Esophagus squamous epithelium (tissue), 5 donors: ENCODE results near the gene CDRT4. TPM values are rescaled to one million over a fixed set of nuclear protein-coding genes. Genes with fewer than 3 reads are reported as not detected.
A peak's percentile ranks its signal among the peaks of the same experiment; 100 is the strongest.
"Not testable (repeated sequence)": the region's sequence is repeated elsewhere in the genome, so short reads cannot be mapped to it uniquely, and the experiment has no call there.

Experiments used
- DNase-seq: peaks from one replicate; lab custom pipeline; 2025; lab: John Stamatoyannopoulos, UW
- H3K27ac ChIP-seq, 4 donors: fragments of 200-600 bp; sonication (generic); one replicate each; pipeline ENCODE4 v1.5.1; 2016 to 2019; ENCODE audit warnings: mild to moderate bottlenecking in 1 of 4
- H3K27me3 ChIP-seq, 4 donors: fragments of 200-600 bp; sonication (generic); 1 replicate in 3 of 4; 2 replicates in 1 of 4; pipeline versions ENCODE4 v1.5.1 to v1.6.0; 2017 to 2021; ENCODE audit warnings: antibody characterized with exemption in 1 of 4
- H3K36me3 ChIP-seq, 3 donors: fragments of 200-600 bp; sonication (generic); one replicate each; pipeline ENCODE4 v1.5.1; 2016 to 2019
- H3K4me1 ChIP-seq, 3 donors: fragments of 200-600 bp; sonication (generic); one replicate each; pipeline ENCODE4 v1.5.1; 2017 to 2019
- H3K4me3 ChIP-seq, 4 donors: fragments of 200-600 bp; sonication (generic); 1 replicate in 3 of 4; 2 replicates in 1 of 4; pipeline ENCODE4 v1.5.1; 2016 to 2019; ENCODE audit warnings: mild to moderate bottlenecking in 2 of 4, moderate library complexity in 1 of 4
- H3K9me3 ChIP-seq, 3 donors: fragments of 200-600 bp; sonication (generic); one replicate each; pipeline ENCODE4 v1.5.1; 2016 to 2019
- POLR2A ChIP-seq, 4 donors: fragments of 450-650 bp; IDR thresholded peaks; one replicate each; pipeline ENCODE4 v1.6.1; 2017; ENCODE audit warnings: antibody characterized with exemption in 4 of 4, mild to moderate bottlenecking in 4 of 4, moderate library complexity in 3 of 4
- WGBS, 2 donors: methylation state at CpG; one replicate each; pipeline ENCODE4 v1.1.5; 2018; 5-methylcytosine and 5-hydroxymethylcytosine counted together
- intact Hi-C: fragments of 100-400 bp; cut with DNase I; formaldehyde crosslinking; loops from one replicate; pipeline ENCODE4 v1.15.0; 2022
- total RNA-seq, 4 donors: library from RNA; depleted of rRNA; stranded (reverse); fragments of >200 nt; gene quantifications; one replicate each; pipeline ENCODE4 v1.1.0, GENCODE V29; 2016
- TF ChIP-seq, protein P1 (sequence below), 6 experiments: fragments of 450-650 bp in 4 of 6; fragments of 200-600 bp in 2 of 6; sonication (generic) in 2 of 6; IDR thresholded peaks; one replicate each; pipeline ENCODE4 v1.5.1; 2016 to 2019; ENCODE audit warnings: antibody characterized with exemption in 6 of 6, mild to moderate bottlenecking in 4 of 6, moderate library complexity in 4 of 6
- donor health status: DM: yes; HTN: yes; CAD: no.

The CDRT4 gene
- total RNA-seq, 4 donors from 2014 or later = 3.2 to 7.6 (median 3.8) TPM

DNA sequence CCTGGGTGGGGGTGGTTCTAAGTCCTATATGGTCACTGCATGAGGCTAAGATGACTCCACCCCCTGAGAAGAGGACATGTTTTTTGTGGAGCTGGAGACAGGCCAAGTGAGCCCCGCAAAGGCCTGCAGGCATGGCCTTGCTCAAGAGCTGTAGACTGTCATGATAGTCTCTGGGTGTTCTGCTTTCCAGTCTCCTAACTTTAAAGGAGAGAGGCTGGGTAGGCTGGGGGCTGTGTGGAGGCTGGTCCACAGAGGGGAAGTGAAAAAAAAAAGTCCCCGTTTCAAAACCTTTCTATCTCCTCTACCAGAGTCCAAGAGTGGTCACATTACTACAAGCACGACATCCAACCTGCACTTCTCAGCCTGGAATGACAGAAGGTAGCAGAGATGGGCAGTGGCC lies 27.1 kb downstream of the CDRT4 start:
- Histone ChIP-seq H3K9me3 (no peaks in the 10 kb centered on the region), H3K4me1 (peaks cover 4 to 14% (median 9%) of the 10 kb centered on the region in 3 donors), H3K27ac (no peak overlapping the region), H3K27me3 (no peaks in the 10 kb centered on the region), H3K36me3 (peaks cover 0 to 9% (median 0%) of the 10 kb centered on the region in 3 donors), H3K4me3 (no peak overlapping the region)
- 70 to 94% methylated on average over 2 to 3 of the region's 3 CpGs for WGBS, 2 donors
- no peak for DNase-seq
- intact Hi-C loops = no loop called here
- TF ChIP-seq POLR2A (IDR thresholded peaks at IDR 0.05) = no peak
- TF ChIP-seq, protein P1, sequence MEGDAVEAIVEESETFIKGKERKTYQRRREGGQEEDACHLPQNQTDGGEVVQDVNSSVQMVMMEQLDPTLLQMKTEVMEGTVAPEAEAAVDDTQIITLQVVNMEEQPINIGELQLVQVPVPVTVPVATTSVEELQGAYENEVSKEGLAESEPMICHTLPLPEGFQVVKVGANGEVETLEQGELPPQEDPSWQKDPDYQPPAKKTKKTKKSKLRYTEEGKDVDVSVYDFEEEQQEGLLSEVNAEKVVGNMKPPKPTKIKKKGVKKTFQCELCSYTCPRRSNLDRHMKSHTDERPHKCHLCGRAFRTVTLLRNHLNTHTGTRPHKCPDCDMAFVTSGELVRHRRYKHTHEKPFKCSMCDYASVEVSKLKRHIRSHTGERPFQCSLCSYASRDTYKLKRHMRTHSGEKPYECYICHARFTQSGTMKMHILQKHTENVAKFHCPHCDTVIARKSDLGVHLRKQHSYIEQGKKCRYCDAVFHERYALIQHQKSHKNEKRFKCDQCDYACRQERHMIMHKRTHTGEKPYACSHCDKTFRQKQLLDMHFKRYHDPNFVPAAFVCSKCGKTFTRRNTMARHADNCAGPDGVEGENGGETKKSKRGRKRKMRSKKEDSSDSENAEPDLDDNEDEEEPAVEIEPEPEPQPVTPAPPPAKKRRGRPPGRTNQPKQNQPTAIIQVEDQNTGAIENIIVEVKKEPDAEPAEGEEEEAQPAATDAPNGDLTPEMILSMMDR (IDR thresholded peaks at IDR 0.05) = no peak

DNA sequence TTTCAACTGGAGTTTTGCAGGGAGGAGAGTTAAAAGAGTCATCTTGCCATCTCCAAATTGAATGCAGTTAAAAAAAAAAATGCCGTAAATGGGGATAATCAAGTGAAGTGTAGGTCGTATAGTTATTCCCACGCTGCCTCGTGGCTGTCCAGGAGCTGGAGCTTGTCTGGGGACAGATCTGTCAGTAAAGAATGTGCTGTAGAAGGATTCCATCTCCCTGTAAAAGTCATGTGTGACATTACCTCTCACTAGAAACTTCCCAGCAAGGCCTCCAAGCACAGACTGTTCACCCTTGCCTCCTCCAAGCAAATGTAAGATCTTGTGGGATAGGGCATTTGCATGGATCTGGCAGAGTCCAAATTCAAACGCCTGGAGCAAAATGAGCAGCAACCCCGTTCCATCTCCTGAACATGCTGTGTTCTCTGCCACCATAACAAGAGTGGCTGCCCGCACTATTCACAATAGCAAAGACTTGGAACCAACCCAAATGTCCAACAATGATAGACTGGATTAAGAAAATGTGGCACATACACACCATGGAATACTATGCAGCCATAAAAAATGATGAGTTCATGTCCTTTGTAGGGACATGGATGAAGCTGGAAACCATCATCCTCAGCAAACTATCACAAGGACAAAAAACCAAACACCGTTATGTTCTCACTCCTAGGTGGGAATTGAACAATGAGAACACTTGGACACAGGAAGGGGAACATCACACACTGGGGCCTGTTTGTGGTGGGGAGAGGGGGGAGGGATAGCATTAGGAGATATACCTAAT lies 28.0 kb downstream of the CDRT4 start:
- H3K36me3 ChIP-seq, H3K27ac ChIP-seq, DNase-seq, intact Hi-C loops, H3K9me3 ChIP-seq, H3K27me3 ChIP-seq, H3K4me3 ChIP-seq: not testable (repeated sequence)
- WGBS, 2 donors = 92 to 96% methylated on average over 6 to 8 of the region's 8 CpGs
- H3K4me1 ChIP-seq = peaks cover 4 to 14% (median 9%) of the 10 kb centered on the region in 3 donors

DNA sequence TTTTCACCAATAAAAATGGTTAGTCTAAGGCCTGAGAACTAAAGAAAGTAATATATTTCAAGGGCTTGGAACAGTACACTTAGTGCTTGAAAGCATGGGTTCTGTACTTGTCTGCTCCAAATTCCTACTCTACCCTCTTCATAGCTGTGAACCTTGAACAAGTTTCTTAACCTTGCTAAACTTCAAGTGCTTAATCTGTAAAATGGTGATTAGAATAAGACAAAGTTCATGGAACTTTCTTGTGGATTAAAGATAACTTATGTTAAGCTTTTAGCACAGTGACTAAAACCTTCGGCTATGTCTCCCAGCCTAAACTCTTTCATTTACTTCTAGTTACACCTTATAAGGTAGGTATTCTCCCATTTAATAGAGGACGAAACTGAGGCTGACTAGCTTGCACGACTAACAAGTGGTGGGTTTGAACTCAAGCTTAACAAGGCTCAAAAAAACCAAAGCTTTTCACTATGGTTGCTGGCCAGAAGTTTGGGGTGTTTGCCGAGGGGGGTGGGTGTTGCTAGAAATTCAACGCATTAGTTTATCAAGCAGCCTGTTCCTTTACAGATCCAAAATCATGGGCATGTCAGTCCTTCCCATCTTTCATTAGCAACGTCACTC lies 28.8 kb downstream of the CDRT4 start:
- WGBS, 2 donors = 85% methylated on average over 6 of the region's 6 CpGs
- no peak for DNase-seq
- intact Hi-C loops = no loop called here
- no peak overlapping the region for H3K4me3 ChIP-seq
- peaks cover 0 to 9% (median 0%) of the 10 kb centered on the region in 3 donors for H3K36me3 ChIP-seq
- H3K27ac ChIP-seq = no peak overlapping the region
- H3K27me3 ChIP-seq = no peaks in the 10 kb centered on the region
- H3K4me1 ChIP-seq = peaks cover 4 to 19% (median 9%) of the 10 kb centered on the region in 3 donors
- H3K9me3 ChIP-seq = no peaks in the 10 kb centered on the region
- TF ChIP-seq, protein P1 (IDR thresholded peaks at IDR 0.05) = no peak
- TF ChIP-seq POLR2A (IDR thresholded peaks at IDR 0.05) = no peak

DNA sequence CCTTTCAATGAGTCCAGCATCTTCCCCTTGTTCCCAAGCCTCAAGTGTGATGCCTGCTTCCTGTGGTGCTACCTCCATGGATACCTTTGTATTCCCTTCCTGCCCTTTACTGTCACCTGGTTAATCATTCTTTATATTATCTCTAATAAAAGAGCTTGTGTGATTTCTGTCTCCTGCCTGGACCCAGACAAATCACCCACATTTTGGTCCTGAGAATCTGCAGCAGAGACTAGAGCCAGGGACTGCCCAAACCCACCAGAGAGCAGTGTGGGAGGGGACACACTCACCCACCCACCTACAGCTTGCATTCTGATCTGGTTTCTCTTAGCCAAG lies 30.2 kb downstream of the CDRT4 start:
- TF ChIP-seq, protein P1 (IDR thresholded peaks at IDR 0.05) = no peak
- TF ChIP-seq POLR2A (IDR thresholded peaks at IDR 0.05) = no peak
- DNase-seq = no peak
- peaks cover 4 to 19% (median 9%) of the 10 kb centered on the region in 3 donors for H3K4me1 ChIP-seq
- peak overlapping the region in 3 of 4 donors; percentile 65 to 78 (median 65) for H3K27ac ChIP-seq
- intact Hi-C loops = no loop called here
- no peaks in the 10 kb centered on the region for H3K27me3 ChIP-seq
- H3K36me3 ChIP-seq = peaks cover 0 to 9% (median 0%) of the 10 kb centered on the region in 3 donors
- H3K9me3 ChIP-seq = no peaks in the 10 kb centered on the region
- H3K4me3 ChIP-seq = no peak overlapping the region

DNA sequence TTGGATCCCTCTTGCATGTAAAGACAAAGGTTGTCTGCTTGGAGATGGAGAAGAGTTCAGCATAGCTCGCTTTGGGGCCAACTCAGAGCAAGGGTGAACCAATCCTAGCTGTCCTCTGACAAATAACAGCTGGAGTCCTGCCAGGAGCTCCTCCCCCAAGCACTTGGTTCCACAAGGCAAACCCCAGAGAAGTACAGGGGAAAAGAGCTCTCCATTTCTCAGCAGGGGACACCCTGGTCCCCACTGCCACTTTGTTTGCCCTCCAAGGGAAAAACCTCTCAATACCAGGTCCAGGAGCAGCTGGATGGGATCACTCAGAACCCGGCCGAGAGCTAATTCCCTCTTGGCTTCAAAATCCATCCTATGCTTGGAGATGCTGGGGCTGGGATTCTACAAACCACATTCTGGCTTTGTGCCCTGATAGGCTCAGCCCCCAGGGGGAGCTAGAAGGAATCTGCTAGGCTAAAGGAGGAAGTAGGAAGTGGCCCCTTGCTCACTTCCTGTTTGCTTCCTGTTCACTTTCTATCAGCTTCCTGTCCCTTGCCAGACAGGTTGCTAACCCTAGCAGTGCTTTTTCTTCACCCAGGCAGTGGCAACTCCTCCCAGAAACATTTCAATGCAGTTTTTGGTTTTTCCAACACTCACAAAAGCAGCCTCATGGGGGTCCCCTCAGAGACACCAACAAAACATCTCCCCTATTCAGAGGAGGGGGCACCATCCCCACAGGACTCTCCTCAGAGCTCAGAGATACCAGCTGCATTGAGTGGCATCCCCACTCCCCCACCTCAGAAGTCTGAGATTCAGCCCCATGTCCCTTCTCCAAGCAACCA lies 30.7 kb downstream of the CDRT4 start:
- DNase-seq = no peak
- intact Hi-C loops = no loop called here
- Histone ChIP-seq H3K9me3 (no peaks in the 10 kb centered on the region), H3K4me1 (peaks cover 4 to 19% (median 9%) of the 10 kb centered on the region in 3 donors), H3K36me3 (peaks cover 0 to 9% (median 0%) of the 10 kb centered on the region in 3 donors), H3K27ac (peak overlapping the region in 3 of 4 donors; percentile 65 to 78 (median 65)), H3K4me3 (no peak overlapping the region), H3K27me3 (no peaks in the 10 kb centered on the region)
- TF ChIP-seq, protein P1 (IDR thresholded peaks at IDR 0.05) = no peak
- no peak for TF ChIP-seq POLR2A (IDR thresholded peaks at IDR 0.05)
- 61% methylated on average over 2 of the region's 3 CpGs; no CpG with 5 or more reads in 1 of the 2 donors for WGBS, 2 donors
